ENCODE measurements around the gene PAQR4.
A peak's percentile ranks its signal among the peaks of the same experiment; 100 is the strongest.

Gene PAQR4

GRCh38 chr16:3003582-3004270, 34.6 kb downstream of the PAQR4 start:
- peak; percentile 63 to 99 (median 96) for DNase-seq

- DNase-seq, result peak in 1 of 56 donors; percentile 33
Observed at GRCh38 chr16:3004319-3004718, 35.2 kb downstream of the PAQR4 start.

GRCh38 chr16:3004781-3005284, 35.7 kb downstream of the PAQR4 start:
- DNase-seq, result no peak

GRCh38 chr16:3007059-3007956, 38.2 kb downstream of the PAQR4 start:
- no peak for DNase-seq

GRCh38 chr16:3007957-3008689, 39.0 kb downstream of the PAQR4 start:
- peak in 8 of 56 donors; percentile 2 to 29 (median 12) for DNase-seq

- no peak for DNase-seq
Observed at GRCh38 chr16:3008690-3009037, 39.5 kb downstream of the PAQR4 start.

- no peak for DNase-seq
Observed at GRCh38 chr16:3009568-3010390, 40.6 kb downstream of the PAQR4 start.

- no peak for DNase-seq
Observed at GRCh38 chr16:3010510-3010909, 41.4 kb downstream of the PAQR4 start.

GRCh38 chr16:3012246-3012645, 43.1 kb downstream of the PAQR4 start:
- no peak for DNase-seq

- DNase-seq, result no peak
Observed at GRCh38 chr16:3012828-3013420, 43.8 kb downstream of the PAQR4 start, which contains the start of gene CLDN9. Gene CLDN9 (plus strand): TSS chr16:3012923. CDS start chr16:3013363, 440 bp downstream.

GRCh38 chr16:3013491-3013951, 44.4 kb downstream of the PAQR4 start:
- no peak for DNase-seq

- no peak for DNase-seq
Observed at GRCh38 chr16:3013998-3014690, 45.0 kb downstream of the PAQR4 start.

- no peak for DNase-seq
Observed at GRCh38 chr16:3014971-3015370, 45.8 kb downstream of the PAQR4 start.

- no peak for DNase-seq
Observed at GRCh38 chr16:3015865-3016521, 46.8 kb downstream of the PAQR4 start.

- DNase-seq, result no peak
Observed at GRCh38 chr16:3017344-3017743, 48.2 kb downstream of the PAQR4 start.

- peak in 2 of 56 donors; percentile 14 to 35 for DNase-seq
Observed at GRCh38 chr16:3017794-3018506, 48.8 kb downstream of the PAQR4 start, which contains the start of gene CLDN6. Gene CLDN6 (minus strand): TSS chr16:3018183. CDS start chr16:3016021, 2,162 bp downstream.

- DNase-seq, result no peak
Observed at GRCh38 chr16:3019594-3020246, 50.6 kb downstream of the PAQR4 start.

- DNase-seq, result peak in 26 of 56 donors; percentile 11 to 65 (median 29)
Observed at GRCh38 chr16:3020247-3020603, 51.1 kb downstream of the PAQR4 start, which contains the start of gene TNFRSF12A. Gene TNFRSF12A (plus strand): TSS chr16:3020368. CDS start chr16:3020398, 30 bp downstream.
